KMS-11 (cell line): Measurements from ENCODE around the gene TMC1.

Source experiments
- H2AFZ ChIP-seq: fragments of 200-600 bp; sonication (generic); 2 replicates; pipeline ENCODE4 v1.6.1; 2016; ENCODE audit warnings: antibody characterized with exemption, mixed run types, low read depth
- H3K27ac ChIP-seq: fragments of 200-600 bp; sonication (generic); 2 replicates; pipeline ENCODE4 v1.6.1; 2016; ENCODE audit warnings: mild to moderate bottlenecking, mixed run types
- H3K27me3 ChIP-seq: fragments of 200-600 bp; sonication (generic); 2 replicates; pipeline ENCODE4 v1.6.1; 2017; ENCODE audit warnings: mild to moderate bottlenecking, low read depth, mixed run types, moderate library complexity; ENCODE audit not compliant: insufficient read depth
- H3K36me3 ChIP-seq: fragments of 200-600 bp; sonication (generic); 2 replicates; pipeline ENCODE4 v1.6.1; 2017; ENCODE audit warnings: mild to moderate bottlenecking, mixed run types; ENCODE audit not compliant: insufficient read depth
- H3K4me1 ChIP-seq: fragments of 200-600 bp; sonication (generic); 2 replicates; pipeline ENCODE4 v1.6.1; 2016; ENCODE audit warnings: mild to moderate bottlenecking, low read depth, mixed run types; ENCODE audit not compliant: poor library complexity, severe bottlenecking
- H3K4me2 ChIP-seq: fragments of 200-600 bp; sonication (generic); 2 replicates; pipeline ENCODE4 v1.7.0; 2016; ENCODE audit warnings: mild to moderate bottlenecking, mixed run types
- H3K4me3 ChIP-seq: fragments of 200-600 bp; sonication (generic); IDR thresholded peaks from 2 replicates; pipeline ENCODE4 v1.6.1; 2017; ENCODE audit warnings: low read depth, low read length, mixed read lengths; ENCODE audit not compliant: insufficient read depth
- H3K79me2 ChIP-seq: fragments of 200-600 bp; sonication (generic); 2 replicates; pipeline ENCODE4 v1.6.1; 2016; ENCODE audit warnings: low read depth, mixed run types; ENCODE audit not compliant: insufficient read depth
- H3K9ac ChIP-seq: fragments of 200-600 bp; sonication (generic); 2 replicates; pipeline ENCODE4 v1.6.1; 2016; ENCODE audit warnings: mild to moderate bottlenecking, mixed run types
- H4K20me1 ChIP-seq: fragments of 200-600 bp; sonication (generic); 2 replicates; pipeline ENCODE4 v1.6.1; 2016; ENCODE audit warnings: mild to moderate bottlenecking, mixed run types; ENCODE audit not compliant: insufficient read depth
- CTCF ChIP-seq: fragments of 200-600 bp; sonication (generic); conservative IDR thresholded peaks from 2 replicates; pipeline ENCODE4 v1.6.1; 2017; ENCODE audit warnings: low read depth, mild to moderate bottlenecking, antibody characterized with exemption, low read length, moderate library complexity, mixed read lengths

The TMC1 gene

GRCh38 chr9:72790989-72791388, 269.6 kb downstream of the TMC1 start:
- Histone ChIP-seq H4K20me1 (no peaks in the 10 kb centered on the region), H3K4me3 (no peak overlapping the region), H3K36me3 (no peaks in the 10 kb centered on the region), H3K27me3 (no peaks in the 10 kb centered on the region), H3K4me1 (no peaks in the 10 kb centered on the region), H3K4me2 (no peak overlapping the region), H2AFZ (no peak overlapping the region), H3K9ac (no peak overlapping the region), H3K27ac (no peak overlapping the region), H3K79me2 (no peaks in the 10 kb centered on the region)
- TF ChIP-seq CTCF, result no peak

- no peak for TF ChIP-seq CTCF
- no peaks in the 10 kb centered on the region for H3K79me2 ChIP-seq
- no peak overlapping the region for H3K27ac ChIP-seq
- no peak overlapping the region for H3K4me2 ChIP-seq
- no peaks in the 10 kb centered on the region for H3K27me3 ChIP-seq
- H3K4me3 ChIP-seq, result no peak overlapping the region
- no peaks in the 10 kb centered on the region for H3K4me1 ChIP-seq
- H3K9ac ChIP-seq, result no peak overlapping the region
- no peaks in the 10 kb centered on the region for H3K36me3 ChIP-seq
- no peaks in the 10 kb centered on the region for H4K20me1 ChIP-seq
- H2AFZ ChIP-seq, result no peak overlapping the region
Measured at GRCh38 chr9:72791436-72791835, 270.0 kb downstream of the TMC1 start.

- Histone ChIP-seq H3K9ac (no peak overlapping the region), H4K20me1 (no peaks in the 10 kb centered on the region), H3K79me2 (no peaks in the 10 kb centered on the region), H3K27ac (no peak overlapping the region), H2AFZ (no peak overlapping the region), H3K4me2 (no peak overlapping the region), H3K36me3 (no peaks in the 10 kb centered on the region), H3K4me1 (no peaks in the 10 kb centered on the region), H3K4me3 (no peak overlapping the region), H3K27me3 (no peaks in the 10 kb centered on the region)
- TF ChIP-seq CTCF, result no peak
Measured at GRCh38 chr9:72794946-72795345, 273.5 kb downstream of the TMC1 start.

GRCh38 chr9:72800328-72800994, 279.1 kb downstream of the TMC1 start:
- no peaks in the 10 kb centered on the region for H3K36me3 ChIP-seq
- H3K4me3 ChIP-seq, result no peak overlapping the region
- H4K20me1 ChIP-seq, result no peaks in the 10 kb centered on the region
- no peak overlapping the region for H2AFZ ChIP-seq
- no peak overlapping the region for H3K9ac ChIP-seq
- H3K27ac ChIP-seq, result no peak overlapping the region
- H3K79me2 ChIP-seq, result no peaks in the 10 kb centered on the region
- H3K27me3 ChIP-seq, result no peaks in the 10 kb centered on the region
- no peak overlapping the region for H3K4me2 ChIP-seq
- TF ChIP-seq CTCF, result no peak
- no peaks in the 10 kb centered on the region for H3K4me1 ChIP-seq
